ENCODE data around the gene SMPD2.

The SMPD2 gene

GRCh38 chr6:109446541-109446940 lies 6.0 kb downstream of the SMPD2 start:
- no peak overlapping the region for H3K27ac ChIP-seq
- no peak for TF ChIP-seq ZFX (IDR thresholded peaks at IDR 0.05)
- TF ChIP-seq, protein P1, sequence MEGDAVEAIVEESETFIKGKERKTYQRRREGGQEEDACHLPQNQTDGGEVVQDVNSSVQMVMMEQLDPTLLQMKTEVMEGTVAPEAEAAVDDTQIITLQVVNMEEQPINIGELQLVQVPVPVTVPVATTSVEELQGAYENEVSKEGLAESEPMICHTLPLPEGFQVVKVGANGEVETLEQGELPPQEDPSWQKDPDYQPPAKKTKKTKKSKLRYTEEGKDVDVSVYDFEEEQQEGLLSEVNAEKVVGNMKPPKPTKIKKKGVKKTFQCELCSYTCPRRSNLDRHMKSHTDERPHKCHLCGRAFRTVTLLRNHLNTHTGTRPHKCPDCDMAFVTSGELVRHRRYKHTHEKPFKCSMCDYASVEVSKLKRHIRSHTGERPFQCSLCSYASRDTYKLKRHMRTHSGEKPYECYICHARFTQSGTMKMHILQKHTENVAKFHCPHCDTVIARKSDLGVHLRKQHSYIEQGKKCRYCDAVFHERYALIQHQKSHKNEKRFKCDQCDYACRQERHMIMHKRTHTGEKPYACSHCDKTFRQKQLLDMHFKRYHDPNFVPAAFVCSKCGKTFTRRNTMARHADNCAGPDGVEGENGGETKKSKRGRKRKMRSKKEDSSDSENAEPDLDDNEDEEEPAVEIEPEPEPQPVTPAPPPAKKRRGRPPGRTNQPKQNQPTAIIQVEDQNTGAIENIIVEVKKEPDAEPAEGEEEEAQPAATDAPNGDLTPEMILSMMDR (conservative IDR thresholded peaks at IDR 0.05) = no peak

GRCh38 chr6:109447087-109447486 lies 6.6 kb downstream of the SMPD2 start:
- H3K27ac ChIP-seq = no peak overlapping the region
- TF ChIP-seq, protein P1 (conservative IDR thresholded peaks at IDR 0.05) = no peak
- no peak for TF ChIP-seq ZFX (IDR thresholded peaks at IDR 0.05)

GRCh38 chr6:109447878-109448555 lies 7.5 kb downstream of the SMPD2 start:
- H3K27ac ChIP-seq = no peak overlapping the region
- TF ChIP-seq, protein P1 (conservative IDR thresholded peaks at IDR 0.05) = no peak
- no peak for TF ChIP-seq ZFX (IDR thresholded peaks at IDR 0.05)

- no peak for TF ChIP-seq ZFX (IDR thresholded peaks at IDR 0.05)
- TF ChIP-seq, protein P1 (conservative IDR thresholded peaks at IDR 0.05) = no peak
- H3K27ac ChIP-seq = no peak overlapping the region
Measured at GRCh38 chr6:109448615-109449014, 8.1 kb downstream of the SMPD2 start.

DNA sequence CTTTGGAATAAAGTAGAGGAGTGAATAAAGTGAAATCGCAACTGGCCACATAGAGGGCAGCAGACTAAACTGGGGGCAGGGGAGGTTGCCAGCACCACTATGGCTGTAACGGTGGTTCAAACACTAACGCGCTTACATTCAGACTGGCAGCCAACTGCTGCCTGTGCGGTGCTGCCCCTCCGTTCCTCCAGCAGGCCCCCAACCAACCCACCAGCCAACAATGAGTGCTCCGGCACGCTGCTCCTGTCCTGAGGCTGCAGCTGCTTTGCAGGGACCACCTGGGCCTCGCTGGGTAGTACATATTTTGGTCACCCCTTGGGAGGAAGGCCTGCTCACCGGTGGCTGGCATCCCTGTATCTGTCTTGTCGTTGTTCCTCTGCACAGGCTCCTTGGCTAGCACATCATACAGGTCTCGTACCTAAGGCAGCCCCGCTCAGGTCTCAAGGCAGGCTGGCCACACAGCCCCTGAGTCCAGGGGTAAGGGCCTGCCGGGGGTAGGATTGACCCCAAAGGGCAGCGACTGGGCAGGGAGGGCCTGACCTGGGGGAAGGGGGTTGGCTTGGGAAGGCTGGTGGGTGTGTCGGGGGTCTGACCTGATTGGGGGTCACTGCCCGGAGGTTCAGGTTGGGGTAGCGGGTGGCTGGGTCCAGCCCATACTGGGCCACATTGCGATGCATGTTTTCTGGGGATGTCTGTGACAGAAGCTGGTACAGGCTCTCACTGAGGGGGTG lies 8.7 kb downstream of the SMPD2 start:
- TF ChIP-seq, protein P1 (conservative IDR thresholded peaks at IDR 0.05) = no peak
- H3K27ac ChIP-seq = no peak overlapping the region

DNA sequence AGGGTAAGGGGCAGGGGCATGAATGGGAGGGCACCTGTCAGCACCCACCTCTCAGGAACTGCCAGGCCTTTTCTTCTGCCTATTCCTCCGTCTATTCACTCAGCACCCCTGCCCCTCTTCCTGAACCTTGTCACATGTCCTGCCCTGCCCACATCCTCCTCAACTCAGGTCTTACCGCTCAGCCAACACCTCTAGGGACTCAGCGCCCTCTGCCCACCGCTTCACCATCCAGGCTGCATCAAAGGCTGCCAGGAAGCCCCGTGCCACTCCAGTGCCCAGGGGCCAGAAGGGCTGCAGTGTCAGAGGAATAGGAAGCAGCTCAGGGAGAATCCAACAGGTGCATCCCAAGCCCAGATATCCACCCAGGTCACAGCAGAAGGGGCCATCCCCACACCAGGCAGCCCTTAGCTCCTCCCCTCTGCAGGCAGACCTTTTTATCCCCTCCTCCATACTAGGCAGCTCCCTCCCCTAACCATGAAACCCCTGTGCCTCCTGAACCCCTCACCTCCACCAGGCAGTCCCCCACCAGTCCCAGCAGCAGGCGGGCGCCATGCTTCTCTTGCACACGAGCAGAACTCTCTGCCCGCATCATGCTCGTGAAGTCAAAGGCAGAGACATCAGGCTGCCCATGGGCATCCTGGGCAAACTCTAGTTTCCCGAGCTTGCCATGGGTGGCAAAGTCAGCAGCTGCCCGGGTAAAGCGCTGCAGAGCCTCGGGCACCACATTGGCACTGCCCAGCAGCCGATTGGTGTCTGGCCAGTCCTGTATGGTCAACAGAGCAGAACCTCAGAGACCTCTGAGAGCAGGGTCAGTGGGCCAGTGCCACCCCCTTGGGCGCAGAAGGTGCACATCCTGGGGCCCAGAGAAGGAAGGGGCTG lies 9.5 kb downstream of the SMPD2 start:
- H3K27ac ChIP-seq = no peak overlapping the region
- no peak for TF ChIP-seq ZFX (IDR thresholded peaks at IDR 0.05)
- TF ChIP-seq, protein P1 (conservative IDR thresholded peaks at IDR 0.05) = no peak

Measured in C4-2B (cell line).